CD14-positive monocyte (primary cell): ENCODE results near the gene WDR33. TPM values are rescaled to one million over a fixed set of nuclear protein-coding genes. Genes with fewer than 3 reads are reported as not detected.
A peak's percentile ranks its signal among the peaks of the same experiment; 100 is the strongest.

ENCODE experiments used
- DNase-seq, 3 donors: peaks; one replicate each; pipeline ENCODE4 v3.0.0-alpha.2; 2011 to 2022
- H2AFZ ChIP-seq: 2 replicates; pipeline ENCODE4 v1.6.0; 2012; ENCODE audit warnings: mild to moderate bottlenecking, low read depth, low read length, inconsistent platforms; ENCODE audit not compliant: insufficient read depth, poor library complexity, severe bottlenecking
- H3K27ac ChIP-seq, 2 donors: 1 replicate in 1 of 2; 2 replicates in 1 of 2; pipeline ENCODE4 v1.5.1; 2012 to 2013; ENCODE audit warnings: low read length in 2 of 2, control low read depth in 1 of 2, inconsistent platforms in 1 of 2, low read depth in 1 of 2, mild to moderate bottlenecking in 1 of 2
- H3K27me3 ChIP-seq, 2 donors: one replicate each; pipeline versions ENCODE4 v1.6.0 to v1.6.1; 2011 to 2013; ENCODE audit warnings: low read length in 2 of 2; ENCODE audit not compliant: control insufficient read depth in 2 of 2, insufficient read depth in 2 of 2
- H3K36me3 ChIP-seq, 2 donors: replicated peaks in 1 of 2; 1 replicate in 1 of 2; 2 replicates in 1 of 2; pipeline versions ENCODE4 v1.5.1 to v1.6.1; 2012 to 2013; ENCODE audit warnings: low read length in 2 of 2, control low read depth in 1 of 2, inconsistent platforms in 1 of 2, mild to moderate bottlenecking in 1 of 2; ENCODE audit not compliant: insufficient read depth in 2 of 2, control insufficient read depth in 1 of 2
- H3K4me1 ChIP-seq, 2 donors: 1 replicate in 1 of 2; 2 replicates in 1 of 2; pipeline versions ENCODE4 v1.5.1 to v1.6.1; 2012 to 2013; ENCODE audit warnings: low read length in 2 of 2, control low read depth in 1 of 2, inconsistent platforms in 1 of 2, mild to moderate bottlenecking in 1 of 2, moderate library complexity in 1 of 2; ENCODE audit not compliant: insufficient read depth in 2 of 2, control insufficient read depth in 1 of 2
- H3K4me2 ChIP-seq: replicated peaks from 2 replicates; pipeline ENCODE3; 2012; ENCODE audit warnings: low read length, moderate library complexity, mild to moderate bottlenecking; ENCODE audit not compliant: poor library complexity, severe bottlenecking; ENCODE audit errors: extremely low read depth
- H3K4me3 ChIP-seq, 3 experiments: fragments of 200-600 bp in 1 of 3; sonication (generic) in 1 of 3; replicated peaks in 1 of 3; 1 replicate in 2 of 3; 2 replicates in 1 of 3; pipeline ENCODE4 v1.5.1; 2011 to 2013; ENCODE audit warnings: low read length in 3 of 3, mild to moderate bottlenecking in 3 of 3, control low read depth in 2 of 3, low read depth in 2 of 3, inconsistent platforms in 1 of 3, moderate library complexity in 1 of 3
- H3K79me2 ChIP-seq: 2 replicates; pipeline ENCODE4 v1.6.0; 2012; ENCODE audit warnings: mild to moderate bottlenecking, control low read depth, inconsistent platforms, low read length, moderate library complexity; ENCODE audit not compliant: insufficient read depth
- H3K9ac ChIP-seq: 2 replicates; pipeline ENCODE4 v1.6.0; 2017; ENCODE audit warnings: low read length, mild to moderate bottlenecking; ENCODE audit not compliant: insufficient read depth, poor library complexity, severe bottlenecking
- H3K9me3 ChIP-seq, 2 donors: replicated peaks in 1 of 2; 1 replicate in 1 of 2; 2 replicates in 1 of 2; pipeline versions ENCODE4 v1.5.1 to v1.6.1; 2012 to 2013; ENCODE audit warnings: low read length in 2 of 2, control low read depth in 1 of 2; ENCODE audit not compliant: control insufficient read depth in 1 of 2, insufficient read depth in 1 of 2
- H4K20me1 ChIP-seq: 2 replicates; pipeline ENCODE4 v1.6.0; 2012; ENCODE audit warnings: mild to moderate bottlenecking, low read length, control low read depth, moderate library complexity; ENCODE audit not compliant: insufficient read depth
- H3K27ac Mint-ChIP-seq, 7 donors: one replicate each; pipeline ENCODE4 v1.8.0; 2020; ENCODE audit warnings: mild to moderate bottlenecking in 7 of 7, mixed read lengths in 7 of 7, moderate library complexity in 6 of 7, inconsistent platforms in 2 of 7
- H3K27me3 Mint-ChIP-seq, 3 donors: one replicate each; pipeline ENCODE4 v1.8.0; 2021 to 2022; ENCODE audit warnings: low read depth in 3 of 3, mild to moderate bottlenecking in 3 of 3, mixed read lengths in 3 of 3, moderate library complexity in 3 of 3, inconsistent platforms in 1 of 3
- H3K36me3 Mint-ChIP-seq, 2 donors: one replicate each; pipeline ENCODE4 v1.8.0; 2020; ENCODE audit warnings: mixed read lengths in 2 of 2, inconsistent platforms in 1 of 2, mild to moderate bottlenecking in 1 of 2
- H3K4me1 Mint-ChIP-seq: one replicate; pipeline ENCODE4 v1.8.0; 2020; ENCODE audit warnings: mild to moderate bottlenecking, mixed read lengths
- H3K4me3 Mint-ChIP-seq, 2 donors: one replicate each; pipeline ENCODE4 v1.8.0; 2020; ENCODE audit warnings: mild to moderate bottlenecking in 2 of 2, mixed read lengths in 2 of 2, moderate library complexity in 1 of 2
- H3K9me3 Mint-ChIP-seq, 7 donors: one replicate each; pipeline ENCODE4 v1.8.0; 2020 to 2022; ENCODE audit warnings: mixed read lengths in 7 of 7, mild to moderate bottlenecking in 6 of 7, moderate library complexity in 6 of 7, inconsistent platforms in 2 of 7
- CTCF ChIP-seq: fragments of 200-600 bp; IDR thresholded peaks from one replicate; pipeline ENCODE4 v1.8.0; 2022; ENCODE audit warnings: antibody characterized with exemption, mild to moderate bottlenecking
- WGBS: methylation state at CpG from one replicate; pipeline ENCODE4 v1.1.5; 2013; ENCODE audit warnings: missing lambda C conversion rate; ENCODE audit not compliant: insufficient coverage; 5-methylcytosine and 5-hydroxymethylcytosine counted together
- intact Hi-C, 2 donors: fragments of 100-400 bp; cut with micrococcal nuclease; formaldehyde crosslinking; loops; one replicate each; pipeline versions ENCODE4 v1.15.0 to v1.15.1; 2023
- polyA plus RNA-seq, 3 donors: library from polyadenylated mRNA; depleted of rRNA in 1 of 3; unstranded in 2 of 3; stranded (reverse) in 1 of 3; fragments of 300-500 nt in 2 of 3; fragments of >200 nt in 1 of 3; fragmentation: Illumina TruSeq in 2 of 3; gene quantifications; 1 replicate in 2 of 3; 2 replicates in 1 of 3; pipeline ENCODE4 v1.2.3, GENCODE V29; 2012 to 2021

The WDR33 gene
- polyA plus RNA-seq, 3 donors: 12.5 to 19.6 (median 12.6) TPM

GRCh38 chr2:127701193-127701650 lies 109.7 kb downstream of the WDR33 start, which contains the start of gene SFT2D3:
SFT2D3 (plus strand) TSS chr2:127701497; CDS start chr2:127701529, 32 bp downstream.
- peak; percentile 91 to 96 (median 95) for DNase-seq
- peaks cover 16 to 22% of the 10 kb centered on the region in 2 donors for H3K36me3 Mint-ChIP-seq
- peaks cover 42% of the 10 kb centered on the region in 2 donors for H3K4me1 ChIP-seq
- intact Hi-C loops: loop anchor here (10.0 kb wide), 1 partner anchor 176 kb away; the partner anchor contains the start of gene IWS1 (in 2 of the 2)
- H3K79me2 ChIP-seq: peaks cover 33% of the 10 kb centered on the region
- WGBS: 0% methylated on average over 44 of the region's 44 CpGs
- peak within 1 kb of the TSS; percentile 79 to 89 for H3K4me3 Mint-ChIP-seq
- peak within 1 kb of the TSS; percentile 76 for H3K4me2 ChIP-seq
- H4K20me1 ChIP-seq: peaks cover 25% of the 10 kb centered on the region
- peaks cover 40% of the 10 kb centered on the region for H3K4me1 Mint-ChIP-seq
- peaks cover 3 to 8% of the 10 kb centered on the region in 2 donors for H3K36me3 ChIP-seq
- H3K4me3 ChIP-seq: peak within 1 kb of the TSS; percentile 52 to 75 (median 59)
- peak within 1 kb of the TSS; percentile 98 to 100 (median 99) for H3K27ac Mint-ChIP-seq
- no peak for TF ChIP-seq CTCF
- H3K9me3 Mint-ChIP-seq: no peaks in the 10 kb centered on the region
- H3K27me3 Mint-ChIP-seq: peaks cover 0 to 2% (median 1%) of the 10 kb centered on the region in 3 donors
- H2AFZ ChIP-seq: peak within 1 kb of the TSS; percentile 44
- H3K9me3 ChIP-seq: no peaks in the 10 kb centered on the region
- no peaks in the 10 kb centered on the region for H3K27me3 ChIP-seq
- H3K27ac ChIP-seq: peak within 1 kb of the TSS; percentile 96 to 100
- H3K9ac ChIP-seq: peak within 1 kb of the TSS; percentile 97

GRCh38 chr2:127700527-127701192 lies 110.3 kb downstream of the WDR33 start:
- intact Hi-C loops: loop anchor here (10.0 kb wide), 1 partner anchor 176 kb away; the partner anchor contains the start of gene IWS1 (in 2 of the 2)

More at GRCh38 chr2:127700527-127701192, 110.3 kb downstream of the WDR33 start:
- TF ChIP-seq CTCF: no peak
- Histone ChIP-seq H3K4me3 (peak overlapping the region; percentile 52 to 75 (median 59)), H2AFZ (peak overlapping the region; percentile 44), H4K20me1 (peaks cover 19% of the 10 kb centered on the region), H3K4me1 (peaks cover 42 to 43% of the 10 kb centered on the region in 2 donors), H3K79me2 (peaks cover 27% of the 10 kb centered on the region), H3K27ac (peak overlapping the region; percentile 96 to 100), H3K9ac (peak overlapping the region; percentile 97), H3K27me3 (no peaks in the 10 kb centered on the region), H3K4me2 (peak overlapping the region; percentile 76), H3K9me3 (no peaks in the 10 kb centered on the region), H3K36me3 (peaks cover 0 to 2% of the 10 kb centered on the region in 2 donors)
- 8% methylated on average over 15 of the region's 17 CpGs for WGBS
- no peaks in the 10 kb centered on the region for H3K9me3 Mint-ChIP-seq
- H3K27me3 Mint-ChIP-seq: peaks cover 0 to 2% (median 1%) of the 10 kb centered on the region in 3 donors
- H3K4me3 Mint-ChIP-seq: peak overlapping the region; percentile 79 to 89
- peaks cover 13 to 17% of the 10 kb centered on the region in 2 donors for H3K36me3 Mint-ChIP-seq
- peak; percentile 99 to 100 (median 100) for DNase-seq
- peaks cover 43% of the 10 kb centered on the region for H3K4me1 Mint-ChIP-seq
- H3K27ac Mint-ChIP-seq: peak overlapping the region; percentile 98 to 100 (median 99)
